COR-L47 (cell line): ENCODE data around the gene FLOT2.
"Not testable (repeated sequence)": the region's sequence is repeated elsewhere in the genome, so short reads cannot be mapped to it uniquely, and the experiment has no call there.

Source experiments
- DNase-seq: peaks from one replicate; lab custom pipeline; 2025; lab: John Stamatoyannopoulos, UW

FLOT2 gene

DNA sequence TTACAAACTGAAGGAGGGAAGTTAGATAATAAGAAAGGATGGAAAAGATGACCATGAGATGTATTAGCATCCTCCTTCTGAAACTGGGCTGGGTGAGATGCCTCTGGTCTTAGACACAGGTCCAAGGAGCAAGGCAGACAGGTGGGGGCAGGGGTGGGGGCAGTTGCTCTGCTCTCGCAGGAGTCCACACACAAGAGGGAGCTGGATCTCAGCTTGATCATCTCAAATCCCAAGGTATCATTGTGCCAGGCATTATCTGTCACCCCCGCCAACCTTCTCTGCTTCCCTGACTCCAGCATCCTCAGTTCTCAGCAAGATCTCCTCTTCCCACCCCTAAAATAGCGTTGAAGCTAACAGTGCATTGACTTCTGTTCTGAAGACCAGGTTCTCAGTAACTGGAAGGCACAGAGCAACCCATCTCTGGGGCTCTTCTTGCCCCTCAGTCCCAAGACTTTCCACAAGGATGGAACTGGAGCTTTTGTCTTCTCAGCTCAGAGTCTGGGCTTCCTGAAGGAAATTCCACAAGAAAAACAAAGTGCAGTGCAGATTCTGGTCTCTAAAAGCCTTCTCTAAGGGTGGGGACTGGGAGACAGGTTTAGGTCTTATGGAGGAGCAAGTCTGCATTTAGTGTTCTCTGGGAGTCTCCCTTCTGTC is 1.6 kb downstream of the FLOT2 start:
- DNase-seq, result no peak

DNA sequence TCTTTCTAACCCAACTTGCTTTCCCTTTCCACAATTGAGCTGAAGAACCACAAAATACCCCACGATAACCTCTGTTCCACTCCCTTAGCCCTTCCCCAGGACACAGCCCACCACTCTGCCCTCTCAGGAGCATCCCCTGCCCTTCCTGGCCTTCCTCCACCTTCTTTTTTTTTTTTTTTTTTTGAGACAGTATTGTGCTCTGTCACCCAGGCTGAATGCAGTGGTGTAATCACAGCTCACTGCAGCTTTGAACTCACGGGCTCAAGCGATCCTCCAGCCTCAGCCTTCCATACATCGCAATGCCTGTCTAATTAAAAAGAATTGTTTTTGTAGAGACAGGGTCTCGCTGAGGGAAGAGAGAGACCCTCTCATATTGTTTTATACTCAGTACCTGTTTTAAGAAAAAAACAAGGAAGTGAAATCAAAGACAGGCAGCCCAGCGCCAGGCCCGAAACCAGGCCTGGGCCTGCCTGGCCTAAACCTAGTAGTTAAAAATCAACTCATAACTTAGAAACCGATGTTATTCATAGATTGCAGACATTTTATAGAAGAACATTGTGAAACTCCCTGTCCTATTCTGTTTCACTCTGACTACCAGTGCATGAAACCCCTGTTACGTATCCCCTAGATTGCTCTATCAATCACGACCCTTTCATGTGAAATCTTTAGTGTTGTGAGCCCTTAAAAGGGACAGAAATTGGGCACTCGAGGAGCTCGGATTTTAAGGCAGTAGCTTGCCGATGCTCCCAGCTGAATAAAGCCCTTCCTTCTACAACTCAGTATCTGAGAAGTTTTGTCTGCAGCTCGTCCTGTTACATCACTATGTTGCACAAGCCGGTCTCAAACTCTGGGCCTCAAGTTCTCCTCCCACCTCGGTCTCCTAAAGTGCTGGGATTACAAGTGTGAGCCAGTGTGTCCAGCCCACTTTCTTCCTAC is 4.0 kb downstream of the FLOT2 start:
- not testable (repeated sequence) for DNase-seq

DNA sequence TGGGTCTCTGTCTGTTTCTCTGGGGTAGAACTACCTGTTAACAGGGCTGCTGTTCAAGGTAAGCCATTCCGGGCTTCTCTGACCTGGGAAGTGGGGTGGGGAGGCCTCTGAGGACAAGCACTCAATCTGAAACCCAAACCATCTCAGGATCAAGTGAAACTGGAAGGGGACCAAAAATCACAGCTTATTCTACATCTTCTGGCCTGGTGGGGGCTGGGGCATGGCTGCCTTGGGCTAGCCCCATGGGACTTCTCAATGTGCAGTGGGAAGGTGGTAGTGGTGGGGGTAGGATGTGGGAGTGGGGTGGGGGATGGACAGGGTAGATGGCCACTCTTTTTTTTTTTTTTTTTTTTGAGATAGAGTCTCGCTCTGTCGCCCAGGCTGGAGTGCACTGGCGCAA is 5.5 kb downstream of the FLOT2 start:
- no peak for DNase-seq

DNA sequence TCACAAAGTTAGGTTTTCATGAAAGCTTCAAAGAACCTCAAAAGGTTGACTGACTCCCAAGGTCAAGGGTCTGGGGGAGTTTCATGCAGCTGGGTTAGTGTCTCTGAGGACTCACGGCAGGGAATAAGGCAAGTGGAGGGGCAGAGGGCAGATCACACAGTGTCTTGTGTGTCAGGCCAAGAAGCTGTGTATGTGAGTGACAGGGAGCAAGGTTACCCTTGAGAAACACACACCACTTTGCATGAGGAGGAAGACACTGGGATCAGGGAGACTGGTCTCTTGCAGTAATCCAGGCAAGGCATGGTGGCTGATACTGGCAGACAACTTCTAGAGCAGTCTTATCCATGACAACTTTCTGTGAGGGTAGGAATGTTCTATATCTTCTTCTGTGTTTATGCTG is 6.3 kb downstream of the FLOT2 start:
- no peak for DNase-seq

DNA sequence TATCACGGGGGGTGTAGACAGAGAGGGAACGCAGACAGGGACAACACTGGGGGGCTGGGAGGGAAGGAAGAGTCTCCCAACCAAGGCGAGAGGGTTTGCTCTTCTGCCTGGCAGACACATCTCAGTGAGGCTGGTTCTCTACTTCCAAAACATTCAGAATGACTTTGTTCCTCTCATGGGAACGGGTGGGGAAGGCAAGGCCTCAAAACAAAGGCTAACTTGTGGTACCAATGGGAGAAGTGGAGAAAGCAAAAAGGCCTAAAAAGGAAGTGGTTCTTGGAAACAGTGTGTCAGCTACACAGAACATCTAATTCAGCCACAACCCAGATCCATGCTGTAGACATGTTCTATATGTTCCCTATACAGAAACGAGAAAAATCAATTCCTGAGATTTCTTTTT is 7.5 kb downstream of the FLOT2 start:
- no peak for DNase-seq

DNA sequence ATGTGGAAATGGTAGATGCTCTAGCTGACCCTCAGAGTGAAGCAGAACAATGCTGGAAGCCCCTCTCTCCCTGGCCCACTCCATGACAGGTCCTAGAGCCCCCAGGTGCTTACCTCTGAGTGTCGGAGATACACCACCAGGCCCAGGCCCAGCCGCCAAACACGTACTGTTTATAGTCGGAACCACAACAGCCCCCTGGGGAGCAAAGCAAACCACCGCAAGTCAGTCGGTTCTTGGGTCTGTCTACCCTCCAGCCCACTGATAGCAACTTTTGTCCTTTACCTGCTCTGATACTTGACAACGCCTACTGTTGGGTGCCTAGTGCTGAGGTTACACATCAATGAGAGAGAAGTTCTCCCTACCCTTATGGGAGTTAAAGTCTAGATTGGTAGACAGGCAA is 8.7 kb downstream of the FLOT2 start:
- no peak for DNase-seq

DNA sequence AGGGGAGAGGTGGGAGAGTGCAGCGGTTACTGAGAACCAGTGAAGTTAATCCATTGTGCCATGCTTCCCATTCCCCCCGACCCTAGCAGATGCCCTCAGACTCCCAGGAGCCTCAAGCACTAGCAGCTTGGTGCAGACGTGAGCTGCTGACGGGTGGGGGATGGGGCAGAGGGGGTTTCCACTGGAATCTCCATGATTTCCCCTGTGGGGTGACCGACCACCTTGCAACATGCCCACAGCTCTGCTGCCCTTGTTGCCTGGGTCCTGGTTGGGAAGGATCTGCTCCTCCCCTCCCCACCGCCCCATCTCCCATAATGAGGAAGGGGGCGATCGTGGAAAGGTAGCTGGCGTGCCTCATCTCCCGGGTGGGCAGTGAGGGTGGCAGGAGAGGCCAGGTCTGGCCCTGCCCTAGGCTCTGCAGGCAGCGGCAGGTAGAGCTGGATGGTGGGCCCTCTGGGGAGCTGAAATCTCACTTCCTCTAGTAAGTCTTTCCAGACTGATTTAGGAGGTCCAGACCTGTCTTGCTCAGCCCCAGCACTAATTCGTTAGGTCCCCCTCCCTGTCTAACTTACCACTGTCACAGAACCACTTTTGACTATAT is 9.6 kb downstream of the FLOT2 start:
- DNase-seq, result no peak

DNA sequence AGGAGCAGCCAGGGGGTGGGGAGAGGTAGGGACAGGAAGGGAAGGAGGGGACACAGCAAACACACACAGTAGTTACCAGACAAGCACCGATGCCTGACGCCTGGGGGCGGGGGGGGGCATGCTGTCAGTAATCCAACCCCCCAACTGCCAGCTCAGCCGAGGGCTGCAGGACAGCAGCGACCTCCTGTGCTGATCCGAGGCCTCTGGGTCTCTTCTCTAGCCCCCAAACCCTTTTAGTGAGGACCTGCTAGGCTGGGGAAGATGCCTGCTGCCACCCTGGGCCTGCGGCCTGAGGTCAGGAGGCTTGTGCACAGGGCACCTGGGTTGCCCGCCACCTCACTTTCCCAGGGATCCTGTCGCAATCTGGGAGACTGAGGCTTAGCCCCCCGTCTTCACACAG is 11.6 kb downstream of the FLOT2 start:
- DNase-seq, result no peak

DNA sequence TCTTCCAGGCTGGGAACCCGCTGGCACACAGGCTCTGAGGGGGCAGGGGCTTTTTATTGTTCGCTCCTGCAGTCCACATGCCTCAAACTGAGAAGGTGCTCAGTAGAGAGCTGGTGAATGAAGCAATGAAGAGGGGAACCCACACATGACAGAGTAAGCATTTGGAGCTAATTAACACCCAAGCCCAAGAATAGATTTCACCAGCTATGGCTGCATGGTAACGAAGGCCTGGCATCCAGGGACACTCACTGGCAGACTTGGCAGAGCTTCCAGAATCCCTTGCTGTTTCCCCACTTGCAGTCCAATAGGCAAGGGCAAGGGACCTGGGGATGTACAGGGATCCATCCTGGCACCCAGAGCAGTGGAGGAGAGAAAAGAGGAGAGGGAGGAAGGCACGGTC is 12.2 kb downstream of the FLOT2 start:
- no peak for DNase-seq

DNA sequence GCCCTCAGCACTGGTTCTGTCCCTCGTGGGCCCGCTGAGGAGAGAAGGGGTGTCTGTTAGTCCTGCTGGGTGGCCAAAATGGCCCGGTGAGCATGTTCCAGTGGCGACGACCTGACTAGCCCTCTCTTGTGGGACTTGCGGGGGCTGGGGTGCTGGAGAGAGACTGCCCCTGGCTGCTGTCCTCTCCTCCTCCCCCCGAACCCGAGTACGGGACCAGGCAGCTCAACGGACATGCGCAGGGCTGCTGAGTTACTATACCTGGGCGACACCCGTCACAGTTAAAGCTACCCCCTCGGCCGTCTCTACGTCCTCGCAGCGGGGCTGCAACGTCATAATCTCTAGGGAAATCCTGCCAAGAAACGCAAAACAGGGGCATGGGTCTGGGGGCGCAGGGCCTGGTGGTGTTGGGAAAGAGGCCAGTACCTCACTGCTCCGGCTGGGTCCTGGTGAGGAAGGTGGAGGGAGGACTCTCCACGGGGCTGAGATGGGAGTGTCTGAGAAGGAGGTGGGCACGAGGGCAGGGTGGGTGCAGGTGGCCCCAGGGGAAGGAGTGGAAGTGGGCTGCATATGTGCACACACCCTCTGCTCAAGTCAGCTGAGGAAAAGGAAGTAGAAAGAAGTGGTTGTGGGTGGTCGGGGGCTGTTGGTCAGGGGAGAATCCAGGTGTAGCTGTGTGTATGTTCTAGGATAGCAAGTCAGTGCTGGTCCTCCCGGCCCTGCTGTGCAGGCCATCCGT is 13.4 kb downstream of the FLOT2 start:
- no peak for DNase-seq

DNA sequence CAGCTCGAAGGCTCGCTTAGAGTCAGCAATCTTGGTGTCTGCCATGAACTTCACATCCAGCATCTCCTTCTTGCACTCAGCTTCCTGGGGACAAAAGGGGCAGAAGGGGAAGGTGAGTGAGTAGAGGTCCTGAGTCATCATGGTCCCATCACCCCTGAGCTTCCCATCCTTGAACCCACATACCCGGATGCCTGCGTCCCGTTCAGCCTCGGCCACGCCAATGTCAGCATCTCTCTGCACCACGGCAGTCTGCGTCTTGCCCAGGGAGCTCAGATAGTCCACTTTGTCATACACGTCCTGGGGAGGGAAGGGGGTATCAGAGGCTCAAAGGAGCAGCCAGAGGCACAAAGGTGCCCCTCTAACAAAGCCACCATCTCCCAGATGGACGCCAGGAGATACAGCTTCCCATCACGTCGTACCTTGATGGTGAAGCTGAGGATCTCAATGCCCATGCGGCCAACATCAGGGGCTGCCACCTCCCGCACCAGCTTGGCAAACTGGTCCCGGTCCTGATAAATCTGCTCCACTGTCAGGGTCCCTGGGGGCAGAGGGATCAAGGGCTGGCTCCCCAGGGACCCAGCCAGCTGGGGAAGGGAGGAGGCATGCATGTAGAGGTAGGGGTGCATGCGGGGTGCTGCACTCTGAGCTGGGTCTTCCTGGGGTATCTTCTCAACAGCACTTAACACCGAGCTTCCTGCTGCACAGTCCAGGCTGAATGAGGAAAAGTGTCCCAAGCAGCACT is 15.2 kb downstream of the FLOT2 start:
- no peak for DNase-seq

DNA sequence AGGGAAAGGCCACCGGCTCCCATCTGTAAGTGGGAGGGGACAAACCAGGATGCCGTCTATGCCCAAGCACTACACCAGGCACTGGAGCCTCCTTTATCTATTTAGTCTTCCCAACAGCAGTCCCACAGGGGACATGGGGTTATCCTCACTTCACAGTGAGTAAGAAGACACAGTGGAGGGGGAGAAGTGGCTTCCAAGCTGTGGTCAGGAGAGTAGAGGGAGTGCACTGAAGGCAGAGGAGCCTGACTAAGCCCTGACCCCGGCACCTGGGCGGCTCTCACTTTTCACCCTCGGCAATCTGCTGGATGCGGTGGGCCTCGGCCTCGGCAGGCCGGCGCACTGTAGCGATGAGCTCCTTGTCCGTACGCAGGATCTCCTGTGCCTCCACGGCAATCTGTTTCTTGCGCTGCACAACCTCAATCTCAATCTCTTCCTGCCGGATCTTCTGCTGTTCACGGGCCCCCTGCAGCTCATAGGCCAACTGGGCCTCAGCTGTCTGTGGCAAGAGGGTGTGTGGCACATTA is 15.9 kb downstream of the FLOT2 start:
- DNase-seq, result no peak

DNA sequence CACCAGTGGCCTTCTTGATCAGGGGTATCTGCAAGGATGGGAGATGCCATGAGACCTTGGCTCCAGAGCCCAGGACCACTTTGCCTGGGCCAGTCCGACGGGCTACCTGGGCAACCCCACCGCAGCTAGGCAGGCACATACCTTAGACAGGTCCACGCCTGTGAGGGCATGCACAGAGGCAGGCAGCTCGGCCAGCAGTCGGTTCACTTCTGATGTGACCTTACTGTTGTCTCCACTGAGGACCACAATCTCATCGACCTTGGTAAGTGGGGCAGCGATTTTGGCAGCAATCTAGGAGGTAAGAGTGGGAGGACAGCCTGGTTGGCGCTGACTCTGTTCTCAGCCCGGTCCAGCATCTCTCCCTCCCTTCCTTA is 17.0 kb downstream of the FLOT2 start:
- DNase-seq, result no peak

DNA sequence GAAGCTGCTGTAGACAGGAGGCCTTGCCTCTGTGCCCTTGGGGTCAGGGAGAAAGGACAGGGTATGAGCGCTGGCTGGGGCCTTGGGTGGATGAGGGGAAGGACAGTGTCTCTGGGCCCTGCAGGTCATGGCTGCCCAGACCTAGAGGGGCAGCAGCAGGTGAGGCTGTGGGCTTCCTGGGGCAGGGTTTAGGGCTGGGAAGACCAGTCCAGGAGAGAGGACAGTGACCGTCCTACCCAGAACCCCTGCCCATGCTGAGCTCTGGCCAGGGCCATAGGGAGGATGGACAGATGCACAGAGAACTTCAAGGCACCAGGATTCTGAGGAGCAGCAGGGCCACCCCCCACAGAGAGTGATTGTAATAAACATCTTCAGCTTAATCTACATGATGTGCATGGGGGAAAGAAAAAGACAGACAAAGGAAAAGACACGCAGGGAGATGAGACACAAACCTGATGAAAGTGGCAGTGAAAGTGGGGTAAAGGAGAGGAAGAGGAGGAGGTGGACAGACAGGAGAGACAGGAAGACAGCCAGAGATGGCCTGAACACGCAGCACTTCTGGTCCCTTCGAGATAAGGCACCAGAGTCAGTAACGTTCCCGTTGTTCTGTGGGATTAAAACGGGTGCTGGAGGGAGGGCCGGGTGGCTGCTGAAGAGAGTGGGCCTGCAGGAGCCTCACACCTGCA is 17.5 kb downstream of the FLOT2 start:
- DNase-seq, result no peak

DNA sequence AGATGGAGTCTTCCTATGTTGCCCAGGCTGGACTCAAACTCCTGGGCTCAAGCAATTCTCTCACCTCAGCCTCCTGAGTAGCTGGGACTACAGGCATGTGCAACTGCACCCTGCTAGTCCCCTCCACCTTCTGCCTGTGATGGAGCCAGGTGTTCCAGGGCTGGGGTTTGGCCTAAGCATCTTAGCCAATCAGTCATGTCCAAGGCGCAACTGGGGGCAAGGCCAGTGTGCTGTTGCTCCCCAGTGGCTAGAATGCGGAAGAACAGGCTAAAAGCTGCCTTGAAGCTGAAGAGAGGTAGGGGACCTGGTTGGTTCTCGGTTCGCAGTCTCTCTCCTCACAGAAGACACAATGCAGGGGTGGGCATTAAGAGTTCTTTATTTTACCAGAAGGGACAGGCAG is 18.6 kb downstream of the FLOT2 start:
- DNase-seq, result peak; percentile 76

DNA sequence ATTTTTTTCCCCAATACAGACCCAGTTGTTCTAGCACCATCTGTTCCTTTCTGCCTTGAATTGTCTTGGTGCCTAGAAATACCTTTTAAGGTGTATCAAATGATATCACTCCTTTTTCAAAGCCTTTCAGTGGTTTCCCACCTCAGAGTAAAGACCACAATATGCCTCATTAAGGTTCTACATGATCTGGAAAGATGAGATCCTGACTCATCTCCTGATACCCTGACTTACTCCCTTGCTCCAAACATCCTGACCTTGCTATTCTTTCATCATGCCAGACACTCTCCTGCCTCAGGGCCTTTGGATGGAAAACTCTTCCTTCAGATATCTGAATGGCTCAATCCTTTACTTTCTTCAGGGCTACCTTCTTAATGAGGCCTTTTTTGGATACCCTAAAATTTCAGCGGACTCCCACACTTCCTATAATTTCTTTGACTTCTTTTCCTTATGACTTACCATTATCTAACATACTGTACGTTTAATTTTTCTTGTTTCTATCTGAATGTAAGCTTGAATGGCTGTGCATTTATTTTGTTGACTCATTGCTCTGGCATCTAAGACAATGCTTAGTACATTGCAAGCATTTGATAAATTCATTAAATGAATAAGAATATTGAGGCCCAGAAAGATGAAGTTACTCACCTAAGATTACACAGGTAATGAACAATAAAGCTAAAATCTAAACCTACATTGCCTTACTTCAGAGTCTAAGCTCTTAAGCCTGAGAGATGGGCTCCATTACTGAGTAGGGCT is 19.2 kb downstream of the FLOT2 start:
- no peak for DNase-seq

DNA sequence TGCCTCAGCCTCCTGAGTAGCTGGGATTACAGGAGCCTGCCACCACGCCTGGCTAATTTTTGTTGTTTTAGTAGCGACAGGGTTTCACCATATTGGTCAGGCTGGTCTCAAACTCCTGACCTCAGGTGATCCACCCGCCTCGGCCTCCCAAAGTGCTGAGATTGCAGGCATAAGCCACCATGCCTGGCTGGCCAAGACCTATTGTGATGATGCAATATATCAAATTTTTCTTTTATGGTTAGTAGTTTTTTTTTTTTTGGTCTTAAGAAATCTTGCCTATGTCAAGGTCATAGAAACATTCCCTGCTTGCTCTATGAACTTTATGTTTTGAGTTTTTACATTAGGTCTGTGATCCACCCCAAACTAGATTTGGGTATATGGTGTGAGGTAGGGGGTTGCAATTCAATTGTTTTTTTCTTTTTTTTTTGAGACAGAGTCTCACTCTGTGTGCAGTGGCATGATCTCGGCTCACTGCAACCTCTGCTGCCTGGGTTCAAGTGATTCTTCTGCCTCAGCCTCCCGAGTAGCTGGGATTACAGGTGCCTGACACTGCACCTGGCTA is 20.3 kb downstream of the FLOT2 start:
- DNase-seq, result not testable (repeated sequence)

DNA sequence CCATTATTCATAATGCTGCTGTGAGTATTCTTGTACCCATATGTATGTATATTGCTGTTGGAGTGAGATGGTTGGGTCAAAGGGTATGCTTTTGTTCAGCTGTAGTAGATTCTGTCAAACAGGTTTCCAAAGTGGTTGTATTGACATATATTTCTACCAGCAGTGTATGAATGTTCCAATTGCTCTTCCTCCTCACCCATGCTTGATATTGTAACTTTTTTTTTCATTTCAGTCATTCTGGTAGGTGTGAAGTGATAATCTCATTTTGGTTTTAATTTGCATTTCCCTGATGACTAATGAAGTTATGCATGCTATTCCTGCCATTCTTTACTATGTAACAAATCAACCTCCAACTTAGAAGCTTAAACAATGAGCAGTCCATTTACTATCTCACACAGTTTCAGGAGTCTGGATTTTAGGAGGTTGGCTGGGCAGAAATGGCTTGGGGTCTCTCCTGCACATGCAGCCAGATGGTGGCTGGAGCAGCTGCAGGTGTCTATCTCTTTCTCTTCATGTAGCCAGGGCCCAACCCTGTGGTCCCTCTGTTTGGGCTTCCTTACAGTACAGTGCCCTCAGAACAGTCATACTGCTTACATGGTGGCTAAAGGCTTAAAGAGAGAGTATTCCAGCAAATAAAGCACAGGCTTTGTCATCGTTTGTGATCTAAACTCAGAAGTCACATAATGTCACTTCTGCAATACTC is 21.5 kb downstream of the FLOT2 start:
- no peak for DNase-seq

DNA sequence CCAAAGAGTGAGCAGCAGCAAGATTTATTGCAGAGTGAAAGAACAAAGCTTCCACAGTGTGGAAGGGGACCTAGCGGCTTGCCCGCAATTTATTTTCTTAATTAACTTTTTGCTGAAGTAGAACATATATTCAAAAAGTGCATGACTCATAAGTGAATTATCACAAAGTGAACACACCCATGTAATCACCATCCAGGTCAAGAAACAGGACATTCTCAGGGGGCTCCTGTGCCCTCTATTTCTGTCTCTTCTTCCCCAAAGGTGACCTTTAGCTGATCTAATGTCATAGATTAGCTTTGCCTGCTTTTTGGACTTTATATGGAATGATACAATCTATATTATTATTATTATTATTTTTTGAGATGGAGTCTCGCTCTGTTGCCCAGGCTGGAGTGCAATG is 22.8 kb downstream of the FLOT2 start:
- DNase-seq, result no peak
